PC-3 (cell line): ENCODE results near the gene CAND2. TPM values are rescaled to one million over a fixed set of nuclear protein-coding genes. Genes with fewer than 3 reads are reported as not detected.

Experiments
- ATAC-seq: fragments of 200-7000 bp; cut with Tn5 transposase; 2 replicates; pipeline ENCODE4 v1.9.1; 2020; ENCODE audit warnings: mild to moderate bottlenecking, moderate library complexity
- BruUV-seq: library from RNA; stranded (reverse); fragments of 400-500 nt; replicated peaks from 2 replicates; lab custom pipeline; 2021; lab: Mats Ljungman, UMichigan
- CTCF ChIA-PET: fragments of 300-600 bp; sonication (Branson Sonifier 250); formaldehyde crosslinking; loops from one replicate; lab custom pipeline; 2022; ENCODE audit warnings: antibody characterized with exemption; lab: Charles Lee
- POLR2A ChIA-PET: fragments of 300-600 bp; sonication (Branson Sonifier 250); formaldehyde crosslinking; loops from one replicate; lab custom pipeline; 2022; ENCODE audit warnings: antibody characterized with exemption; ENCODE audit not compliant: unreplicated experiment; lab: Charles Lee
- DNase-seq: peaks from one replicate; pipeline ENCODE4 v3.0.0-alpha.2; 2015
- H2AFZ ChIP-seq: fragments of 300-600 bp; sonication (generic); 2 replicates; pipeline ENCODE4 v1.6.0; 2016; ENCODE audit warnings: antibody characterized with exemption, low read length
- H3F3A ChIP-seq: fragments of 300-600 bp; sonication (generic); one replicate; pipeline ENCODE4 v1.6.0; 2017; ENCODE audit warnings: antibody characterized with exemption, low read length, control low read depth, mild to moderate bottlenecking; ENCODE audit not compliant: unreplicated experiment
- H3K27ac ChIP-seq: fragments of 300-600 bp; sonication (generic); 2 replicates; pipeline ENCODE4 v1.5.1; 2016; ENCODE audit warnings: mild to moderate bottlenecking, low read length
- H3K27me3 ChIP-seq: fragments of 300-600 bp; sonication (generic); 2 replicates; pipeline ENCODE4 v1.6.1; 2016; ENCODE audit warnings: low read length, mixed read lengths
- H3K36me3 ChIP-seq: fragments of 300-600 bp; sonication (generic); 2 replicates; pipeline ENCODE4 v1.6.1; 2016; ENCODE audit warnings: low read depth, mixed run types, low read length, mixed read lengths
- H3K4me1 ChIP-seq: fragments of 300-600 bp; sonication (generic); 2 replicates; pipeline ENCODE4 v1.5.1; 2016; ENCODE audit warnings: low read length; ENCODE audit not compliant: insufficient read depth
- H3K4me2 ChIP-seq: fragments of 300-600 bp; sonication (generic); 2 replicates; pipeline ENCODE4 v1.6.0; 2016; ENCODE audit warnings: low read length
- H3K4me3 ChIP-seq: fragments of 300-600 bp; sonication (generic); 2 replicates; pipeline ENCODE4 v1.5.1; 2016; ENCODE audit warnings: mild to moderate bottlenecking, low read length, mixed read lengths
- H3K79me2 ChIP-seq: fragments of 300-600 bp; sonication (generic); 2 replicates; pipeline ENCODE4 v1.6.1; 2017; ENCODE audit warnings: low read length, mixed read lengths
- H3K9ac ChIP-seq: fragments of 300-600 bp; sonication (generic); 2 replicates; pipeline ENCODE4 v1.6.0; 2016; ENCODE audit warnings: mild to moderate bottlenecking, low read length
- H3K9me2 ChIP-seq: fragments of 300-600 bp; sonication (generic); replicated peaks from 2 replicates; pipeline ENCODE4 v1.6.1; 2016; ENCODE audit warnings: mixed run types, low read length, mixed read lengths
- H3K9me3 ChIP-seq: fragments of 300-600 bp; sonication (generic); 2 replicates; pipeline ENCODE4 v1.6.1; 2016; ENCODE audit warnings: low read length, mixed read lengths
- H4K20me1 ChIP-seq: fragments of 300-600 bp; sonication (generic); 2 replicates; pipeline ENCODE4 v1.6.1; 2016; ENCODE audit warnings: low read length, mixed read lengths
- EZH2 ChIP-seq: fragments of 300-600 bp; sonication (generic); IDR thresholded peaks from one replicate; pipeline ENCODE4 v1.6.1; 2017; ENCODE audit warnings: antibody characterized with exemption, mild to moderate bottlenecking, low read length; ENCODE audit not compliant: unreplicated experiment
- EZH2phosphoT487 ChIP-seq: fragments of 300-600 bp; sonication (generic); IDR thresholded peaks from 2 replicates; pipeline ENCODE4 v1.6.1; 2018; ENCODE audit warnings: mild to moderate bottlenecking, antibody characterized with exemption, low read length, borderline replicate concordance
- intact Hi-C: fragments of 100-400 bp; cut with micrococcal nuclease; formaldehyde crosslinking; loops from 2 replicates; pipeline ENCODE4 v1.9.0; 2023
- total RNA-seq: library from RNA; depleted of rRNA; stranded (reverse); fragments of >200 nt; gene quantifications from 2 replicates; pipeline ENCODE4 v1.2.3, GENCODE V29; 2014
- TF ChIP-seq, protein P1 (sequence below): fragments of 300-600 bp; sonication (generic); conservative IDR thresholded peaks from 2 replicates; pipeline ENCODE4 v1.5.1; 2017; ENCODE audit warnings: antibody characterized with exemption, low read depth, mild to moderate bottlenecking, low read length

Gene CAND2
- total RNA-seq, 1 experiment from 2014 or later = 4.8 TPM

DNA sequence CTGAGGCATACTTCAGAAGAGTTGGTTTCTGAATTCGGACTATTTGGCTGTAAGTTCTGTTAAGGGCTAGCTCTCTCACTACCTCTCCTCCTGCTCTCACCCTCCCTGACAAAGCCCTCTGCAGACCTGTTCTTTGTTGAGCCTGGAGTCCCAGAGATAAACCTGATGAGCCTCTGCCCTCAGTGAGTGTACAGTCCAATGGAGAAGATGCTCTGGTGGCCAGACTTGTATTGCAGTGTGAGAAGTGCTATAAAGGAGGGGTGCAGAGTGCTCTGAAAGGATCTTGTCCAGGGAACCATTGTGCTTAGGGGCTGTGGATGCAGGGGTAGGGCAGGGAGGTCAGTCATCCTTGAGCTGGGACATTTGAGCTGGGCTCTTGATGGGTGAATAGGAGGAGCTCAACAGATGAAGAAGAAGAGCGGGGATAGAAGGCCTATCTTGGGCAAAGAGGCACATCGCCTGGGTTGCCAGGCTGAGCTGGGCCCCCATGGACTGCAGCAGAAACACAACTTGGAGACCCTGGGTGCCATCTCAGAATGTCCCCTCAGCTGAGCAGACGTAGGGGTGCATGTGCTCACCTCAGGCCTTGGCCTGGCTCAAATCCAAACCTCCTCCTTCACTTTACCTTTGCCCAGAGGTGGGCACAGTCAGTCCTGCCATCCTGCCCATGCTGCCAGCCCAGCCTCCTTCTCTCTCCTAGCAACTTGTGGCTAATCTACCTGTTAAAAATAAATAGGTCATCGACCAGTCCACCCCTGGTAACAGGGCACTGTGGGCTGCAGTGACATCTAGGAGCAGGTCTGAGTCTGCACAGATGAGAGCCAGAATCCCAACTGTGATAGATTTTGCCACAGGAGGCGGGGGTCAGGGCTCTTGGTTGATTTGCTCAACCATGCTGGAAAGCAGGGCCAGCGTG is 3.3 kb downstream of the CAND2 start:
- ATAC-seq (peak; percentile 27; the same call in 1 of the 2 replicates), DNase-seq (no peak)
- POLR2A ChIA-PET = interaction anchor here (0.6 kb wide), 1 partner anchor 1852 kb away, joined by 3 read pairs; the partner anchor contains the start of gene CCDC174
- no peaks in the 10 kb centered on the region for H3K9me2 ChIP-seq
- CTCF ChIA-PET = no interaction called here
- intact Hi-C loops = no loop called here
- no peaks in the 10 kb centered on the region for H4K20me1 ChIP-seq
- H2AFZ ChIP-seq = no peak overlapping the region
- 0 out of 2 replicates have a peak, but pooled peaks cover 6% of the 10 kb centered on the region for H3K4me1 ChIP-seq
- H3K27ac ChIP-seq = no peak overlapping the region
- no TSS peak for BruUV-seq
- no peaks in the 10 kb centered on the region for H3K9me3 ChIP-seq
- no peaks in the 10 kb centered on the region for H3K27me3 ChIP-seq
- H3K79me2 ChIP-seq = no peaks in the 10 kb centered on the region
- no peaks in the 10 kb centered on the region for H3K36me3 ChIP-seq
- TF ChIP-seq EZH2 (no peak), EZH2phosphoT487 (no peak)
- TF ChIP-seq, protein P1, sequence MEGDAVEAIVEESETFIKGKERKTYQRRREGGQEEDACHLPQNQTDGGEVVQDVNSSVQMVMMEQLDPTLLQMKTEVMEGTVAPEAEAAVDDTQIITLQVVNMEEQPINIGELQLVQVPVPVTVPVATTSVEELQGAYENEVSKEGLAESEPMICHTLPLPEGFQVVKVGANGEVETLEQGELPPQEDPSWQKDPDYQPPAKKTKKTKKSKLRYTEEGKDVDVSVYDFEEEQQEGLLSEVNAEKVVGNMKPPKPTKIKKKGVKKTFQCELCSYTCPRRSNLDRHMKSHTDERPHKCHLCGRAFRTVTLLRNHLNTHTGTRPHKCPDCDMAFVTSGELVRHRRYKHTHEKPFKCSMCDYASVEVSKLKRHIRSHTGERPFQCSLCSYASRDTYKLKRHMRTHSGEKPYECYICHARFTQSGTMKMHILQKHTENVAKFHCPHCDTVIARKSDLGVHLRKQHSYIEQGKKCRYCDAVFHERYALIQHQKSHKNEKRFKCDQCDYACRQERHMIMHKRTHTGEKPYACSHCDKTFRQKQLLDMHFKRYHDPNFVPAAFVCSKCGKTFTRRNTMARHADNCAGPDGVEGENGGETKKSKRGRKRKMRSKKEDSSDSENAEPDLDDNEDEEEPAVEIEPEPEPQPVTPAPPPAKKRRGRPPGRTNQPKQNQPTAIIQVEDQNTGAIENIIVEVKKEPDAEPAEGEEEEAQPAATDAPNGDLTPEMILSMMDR = no peak
- H3K4me3 ChIP-seq = no peak overlapping the region
- H3F3A ChIP-seq = no peaks in the 10 kb centered on the region
- H3K9ac ChIP-seq = no peak overlapping the region
- H3K4me2 ChIP-seq = no peak overlapping the region

DNA sequence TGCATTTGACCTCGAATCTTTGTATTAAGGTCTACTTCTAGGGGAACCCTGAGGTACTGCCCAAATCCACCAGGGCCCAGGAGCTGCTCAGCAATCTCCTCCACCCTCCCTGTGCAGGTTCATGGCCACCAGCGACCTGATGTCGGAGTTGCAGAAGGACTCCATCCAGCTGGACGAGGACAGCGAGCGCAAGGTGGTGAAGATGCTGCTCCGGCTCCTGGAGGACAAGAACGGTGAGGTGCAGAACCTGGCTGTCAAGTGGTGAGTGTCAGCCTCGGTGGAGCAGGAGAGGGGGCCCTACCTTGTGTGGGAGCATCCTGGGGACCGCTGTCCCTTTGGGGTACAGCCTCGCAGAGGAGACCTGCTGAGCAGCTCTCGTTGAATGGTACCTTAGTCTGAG is 6.9 kb downstream of the CAND2 start:
- Histone ChIP-seq H3K9me3 (no peaks in the 10 kb centered on the region), H3K27me3 (no peaks in the 10 kb centered on the region), H3K4me3 (no peak overlapping the region), H3K4me2 (no peak overlapping the region), H3K27ac (no peak overlapping the region), H4K20me1 (no peaks in the 10 kb centered on the region), H3K9me2 (no peaks in the 10 kb centered on the region), H3K4me1 (no peaks in the 10 kb centered on the region), H3K9ac (no peak overlapping the region), H3F3A (no peaks in the 10 kb centered on the region), H3K36me3 (no peaks in the 10 kb centered on the region), H2AFZ (no peak overlapping the region), H3K79me2 (no peaks in the 10 kb centered on the region)
- intact Hi-C loops = no loop called here
- TF ChIP-seq EZH2 = no peak
- TF ChIP-seq, protein P1 = no peak
- TF ChIP-seq EZH2phosphoT487 = no peak
- no peak for ATAC-seq
- CTCF ChIA-PET = no interaction called here
- BruUV-seq = no TSS peak
- POLR2A ChIA-PET = no interaction called here
- no peak for DNase-seq

DNA sequence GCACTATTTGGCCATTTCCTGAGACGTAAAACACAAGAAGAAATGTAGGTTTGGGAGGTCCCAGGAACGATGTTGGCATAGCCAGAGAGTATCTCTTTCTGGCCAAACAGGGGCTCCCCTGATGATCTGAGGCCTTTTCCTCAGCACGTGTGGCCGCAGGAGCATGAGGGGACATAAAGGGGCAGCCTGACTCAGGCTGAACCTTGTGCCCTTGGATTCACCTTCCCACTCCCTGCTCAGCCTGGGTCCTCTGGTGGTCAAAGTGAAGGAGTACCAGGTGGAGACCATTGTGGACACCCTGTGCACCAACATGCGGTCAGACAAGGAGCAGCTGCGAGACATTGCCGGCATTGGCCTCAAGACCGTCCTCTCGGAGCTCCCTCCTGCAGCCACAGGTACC is 10.6 kb downstream of the CAND2 start:
- no peaks in the 10 kb centered on the region for H3K9me2 ChIP-seq
- no peak overlapping the region for H3K9ac ChIP-seq
- H3K79me2 ChIP-seq = no peaks in the 10 kb centered on the region
- H2AFZ ChIP-seq = no peak overlapping the region
- H3K36me3 ChIP-seq = no peaks in the 10 kb centered on the region
- ATAC-seq (no peak), DNase-seq (no peak)
- no peaks in the 10 kb centered on the region for H3F3A ChIP-seq
- H3K4me1 ChIP-seq = peaks cover 5% of the 10 kb centered on the region; the same call in 1 of the 2 replicates
- H3K27ac ChIP-seq = no peak overlapping the region
- H3K27me3 ChIP-seq = no peaks in the 10 kb centered on the region
- no peak overlapping the region for H3K4me2 ChIP-seq
- TF ChIP-seq EZH2phosphoT487 (no peak), EZH2 (no peak)
- TF ChIP-seq, protein P1 = no peak
- intact Hi-C loops = no loop called here
- H3K9me3 ChIP-seq = no peaks in the 10 kb centered on the region
- no TSS peak for BruUV-seq
- CTCF ChIA-PET = no interaction called here
- H4K20me1 ChIP-seq = no peaks in the 10 kb centered on the region
- POLR2A ChIA-PET = no interaction called here
- H3K4me3 ChIP-seq = no peak overlapping the region
